NOMO-1 treated with dmso at 0.1 percent for 144 hours (cell line): ENCODE results near the gene KRT222.

ENCODE experiments used
- DNase-seq: peaks from one replicate; lab custom pipeline; 2025; ENCODE audit not compliant: unreplicated experiment; lab: John Stamatoyannopoulos, UW

Gene KRT222

DNA sequence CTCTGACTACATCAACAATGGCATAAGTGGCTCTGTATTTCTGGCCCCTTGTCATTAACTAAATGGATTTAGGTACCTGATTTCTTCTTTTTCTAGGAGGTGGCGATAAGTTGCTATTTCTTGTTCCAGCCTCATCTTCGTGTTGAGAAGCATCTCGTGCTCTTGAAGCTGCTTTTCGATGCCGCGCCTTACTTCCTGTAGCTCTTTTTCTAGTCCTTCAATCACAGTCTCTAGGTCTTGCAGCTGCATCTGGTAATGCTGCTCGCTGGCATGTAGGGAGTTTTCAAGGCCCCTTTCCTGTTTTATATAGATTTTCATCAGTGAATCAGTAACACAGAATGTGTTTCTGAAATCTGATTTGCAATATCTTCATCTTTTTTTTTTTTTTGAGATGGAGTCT lies 5.1 kb downstream of the KRT222 start:
- no peak for DNase-seq

DNA sequence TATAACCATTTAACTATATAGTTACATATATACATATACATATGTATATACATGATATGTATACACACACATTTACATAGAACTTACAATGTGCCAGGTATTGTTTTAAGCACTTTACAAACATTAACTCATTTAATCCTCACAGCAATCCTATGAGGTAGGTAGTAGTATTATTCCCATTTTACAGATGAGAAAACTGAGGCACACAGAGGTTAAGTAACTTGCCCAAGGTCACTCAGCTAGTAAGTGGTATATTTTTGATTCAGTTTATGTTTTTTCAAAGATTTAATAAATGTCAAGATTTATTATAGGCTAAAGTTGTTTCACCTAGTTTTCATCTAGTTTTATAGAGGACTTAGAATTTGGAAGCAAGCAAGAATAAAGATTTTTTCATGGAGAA lies 6.6 kb downstream of the KRT222 start:
- DNase-seq, result no peak

DNA sequence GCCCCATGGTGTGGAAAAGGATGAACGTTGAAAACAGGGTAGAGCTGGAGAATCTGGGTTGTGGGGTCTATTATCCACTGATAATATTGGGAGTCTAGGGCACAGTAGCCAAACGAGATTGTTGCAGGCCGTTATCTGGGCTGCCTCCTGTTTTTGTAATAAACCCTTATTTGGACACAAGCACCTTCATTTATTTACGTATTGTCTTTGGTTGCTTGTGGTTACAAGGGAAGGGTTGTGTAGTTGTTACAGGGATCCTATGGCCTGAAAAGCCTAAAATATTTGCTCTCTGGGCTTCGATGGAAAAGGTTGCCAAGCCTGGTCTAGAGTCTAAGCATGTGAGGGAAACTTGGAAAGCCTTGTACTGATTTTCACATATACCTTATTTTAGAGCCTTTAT lies 13.0 kb downstream of the KRT222 start:
- DNase-seq, result no peak

DNA sequence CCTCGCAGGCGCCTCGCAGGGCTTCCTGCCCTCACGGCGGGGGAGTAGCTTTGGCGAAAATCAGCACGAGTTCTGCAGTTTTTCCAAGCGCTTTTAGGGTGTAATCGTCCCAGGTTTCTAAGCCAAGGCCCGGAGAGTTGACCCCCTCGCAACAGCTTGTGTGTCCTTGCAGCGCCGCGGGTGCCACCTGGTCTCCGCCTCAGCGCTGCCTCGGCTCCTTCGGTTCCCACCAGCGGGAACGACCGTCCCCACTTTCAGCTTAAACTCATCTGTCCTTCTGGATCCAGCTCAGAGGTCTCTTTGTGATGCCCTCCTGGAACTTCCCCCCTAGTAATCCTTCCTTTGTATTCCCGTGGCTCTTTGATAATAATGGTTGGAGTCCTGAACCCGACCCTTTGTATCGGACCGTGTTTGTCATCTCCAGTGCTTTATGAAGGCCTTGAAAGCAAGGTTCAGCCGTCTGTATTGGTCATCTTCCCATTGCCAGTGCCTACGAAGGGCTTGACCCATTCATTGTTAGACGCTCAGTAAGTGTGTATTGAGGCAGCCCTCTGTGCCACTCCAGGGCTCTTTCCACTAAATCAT lies 16.5 kb downstream of the KRT222 start:
- DNase-seq, result peak; percentile 43

DNA sequence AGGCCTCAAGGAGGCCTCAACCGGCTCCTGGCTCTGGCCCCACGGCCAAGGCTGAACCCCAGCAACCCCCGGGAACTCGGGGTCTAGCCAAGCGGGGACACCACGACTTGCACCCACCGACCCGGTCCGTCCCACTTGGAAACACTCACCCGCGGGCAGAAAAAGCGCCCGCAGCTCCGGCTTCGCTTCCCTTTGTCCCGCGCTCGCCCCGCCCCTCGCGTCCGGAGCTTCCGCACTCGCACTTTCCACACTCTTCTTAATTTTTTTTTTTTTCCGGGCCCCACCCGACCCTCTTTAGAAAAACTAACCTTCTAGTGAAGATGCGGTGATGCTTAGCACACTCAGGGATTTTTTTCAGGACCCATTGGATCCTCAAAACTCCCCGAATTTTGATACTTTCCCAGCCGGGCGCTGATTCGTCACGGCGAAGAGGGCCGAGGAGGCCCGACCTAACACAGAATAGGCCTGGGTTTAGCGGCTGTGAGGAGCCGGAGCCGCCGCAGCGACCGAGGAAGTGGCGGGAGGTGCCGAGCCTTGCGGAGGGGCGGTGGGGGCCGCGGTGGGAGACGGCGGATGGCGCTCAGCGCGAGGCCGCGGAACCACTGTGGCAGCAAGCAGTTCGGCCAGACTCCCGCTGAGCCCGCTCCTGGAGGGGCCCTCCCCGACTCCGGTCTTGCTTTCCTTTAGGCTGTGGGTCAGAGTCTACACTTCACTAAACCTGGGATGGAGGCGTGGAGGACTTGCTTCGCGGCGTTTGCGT lies 17.2 kb downstream of the KRT222 start, which contains the start of gene SMARCE1:
SMARCE1 (minus strand) TSS at position 195 of the 760 bp plus-strand sequence. CDS start 2,016 bp downstream, outside the sequence.
- peak; percentile 73 for DNase-seq

DNA sequence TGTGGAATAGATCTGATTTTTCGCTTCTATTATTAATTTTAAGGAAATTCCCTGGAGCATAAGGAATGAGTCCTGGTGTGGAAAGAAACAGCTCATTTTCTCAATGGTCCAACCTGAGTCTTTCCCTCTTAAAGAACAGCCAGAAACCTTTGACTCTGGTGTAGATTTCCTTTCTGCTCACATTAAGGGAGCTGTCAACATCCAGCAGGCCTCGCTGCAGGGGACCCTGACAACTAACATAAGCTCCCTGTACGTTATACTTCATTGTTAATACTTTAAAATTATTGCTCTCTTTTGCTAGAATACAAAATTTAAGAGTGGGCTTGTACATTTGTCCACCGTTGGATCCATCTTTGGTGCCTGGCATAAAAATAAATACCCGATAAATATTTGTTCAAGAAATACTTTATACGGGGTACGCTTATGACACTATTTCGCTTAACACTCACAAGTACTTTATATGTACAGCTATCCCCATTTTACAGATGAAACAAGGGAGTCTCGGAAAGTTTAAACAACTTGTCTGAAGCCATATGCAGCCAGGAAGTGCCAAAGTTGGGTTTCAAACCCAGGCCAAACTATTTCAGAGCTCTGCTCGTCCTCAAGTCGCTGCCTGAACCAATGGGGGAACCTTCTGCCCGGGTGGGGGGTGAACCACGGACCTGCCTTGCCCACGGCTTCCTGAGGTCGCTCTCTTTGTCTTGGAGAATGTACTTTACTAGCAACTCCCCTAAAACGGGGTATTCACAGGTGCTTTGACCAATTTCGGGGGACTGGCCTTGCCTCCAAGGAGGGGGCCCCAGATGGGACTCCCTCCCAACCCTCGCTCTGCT lies 18.0 kb downstream of the KRT222 start:
- peak; percentile 64 for DNase-seq

DNA sequence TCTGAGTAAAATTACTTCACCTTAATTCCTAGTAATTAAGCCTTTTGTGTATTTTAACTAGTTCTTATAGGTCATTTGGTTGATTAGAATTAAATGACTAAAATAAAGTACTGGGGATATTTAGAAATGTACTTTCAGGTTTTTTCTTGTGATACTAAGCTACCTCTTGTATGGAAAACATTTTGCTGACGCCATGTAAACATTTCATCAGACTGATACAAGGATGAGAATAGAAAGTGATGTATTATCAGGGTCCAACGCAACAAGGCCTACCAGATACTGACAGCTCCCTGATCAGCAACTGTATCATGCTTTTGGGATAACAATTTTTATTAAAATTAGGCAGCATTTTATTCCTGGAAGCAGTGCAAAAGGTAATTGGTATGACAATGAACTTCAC lies 19.0 kb downstream of the KRT222 start:
- no peak for DNase-seq

DNA sequence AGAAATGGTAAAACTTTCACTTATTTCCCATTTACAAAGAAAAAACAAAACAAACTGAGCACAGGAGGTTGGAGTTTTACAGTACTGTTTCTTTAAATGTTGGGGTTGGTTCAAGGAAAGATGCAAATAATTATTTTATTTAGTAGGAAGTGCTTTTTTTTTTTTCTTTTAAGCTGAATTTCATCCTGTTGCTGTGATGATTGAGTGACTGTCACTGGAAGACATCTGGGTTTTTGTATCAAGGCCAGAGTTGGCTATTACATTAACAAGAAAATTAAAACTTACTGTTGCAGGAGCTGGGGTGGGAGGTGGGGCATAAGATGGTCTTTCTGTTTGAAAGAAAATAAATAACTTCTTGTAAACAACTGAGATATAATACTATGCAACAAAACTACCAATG lies 19.7 kb downstream of the KRT222 start:
- DNase-seq, result no peak

DNA sequence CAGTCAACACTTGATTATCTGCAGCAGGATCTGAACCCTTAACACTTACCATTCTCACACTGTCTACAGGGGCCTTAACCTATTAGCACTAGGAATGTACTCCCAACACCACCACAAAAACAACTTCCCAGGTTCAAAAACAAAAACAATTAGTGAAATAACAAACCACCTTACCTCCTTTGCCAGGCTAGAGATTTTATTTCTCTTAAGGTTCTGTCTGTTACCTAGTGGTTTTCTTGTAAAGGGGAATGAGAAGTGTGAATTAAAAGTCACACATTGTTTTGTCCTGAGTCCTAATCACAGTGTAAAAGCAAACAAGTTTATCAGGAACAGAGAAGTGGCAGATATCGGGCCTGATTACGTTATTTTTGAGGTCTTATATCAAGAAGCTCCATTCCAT lies 27.0 kb downstream of the KRT222 start:
- no peak for DNase-seq

DNA sequence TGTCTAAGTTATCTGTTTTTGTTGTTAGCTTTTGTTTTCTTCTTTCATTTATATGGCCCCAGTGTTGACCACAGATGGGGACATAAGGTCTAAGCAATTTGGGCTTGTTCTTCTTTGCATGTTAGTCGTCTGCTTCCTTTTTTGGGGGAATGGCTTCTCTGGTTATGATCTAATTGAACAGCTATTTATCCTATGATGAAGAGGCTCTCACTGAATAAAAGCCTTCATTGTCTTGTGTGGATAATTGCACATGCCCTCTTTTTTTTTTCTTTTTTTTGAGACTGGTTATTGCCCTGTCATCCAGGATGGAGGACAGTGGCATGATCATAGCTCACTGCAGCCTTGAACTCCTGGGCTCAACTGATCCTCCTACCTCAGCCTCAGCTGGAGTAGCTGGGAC lies 31.1 kb downstream of the KRT222 start:
- DNase-seq, result no peak

DNA sequence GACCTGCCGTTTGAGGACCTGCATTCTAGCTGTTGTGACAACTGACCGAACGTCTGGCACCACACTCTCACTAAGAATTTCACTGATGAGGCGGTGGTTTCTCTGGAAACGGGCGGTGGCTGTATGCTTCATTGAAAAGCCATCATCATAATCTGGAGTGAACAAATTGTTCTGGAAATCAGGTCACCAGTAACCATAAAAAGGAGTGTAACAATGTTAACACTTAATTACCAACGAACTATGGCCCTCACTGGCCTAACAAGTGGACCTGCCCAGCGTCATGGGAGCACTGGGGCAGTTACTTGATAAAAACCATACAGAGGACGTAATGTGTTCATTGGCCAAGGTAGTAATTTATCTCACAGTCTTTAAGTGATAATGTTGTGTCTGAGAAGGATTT lies 32.8 kb downstream of the KRT222 start:
- no peak for DNase-seq

DNA sequence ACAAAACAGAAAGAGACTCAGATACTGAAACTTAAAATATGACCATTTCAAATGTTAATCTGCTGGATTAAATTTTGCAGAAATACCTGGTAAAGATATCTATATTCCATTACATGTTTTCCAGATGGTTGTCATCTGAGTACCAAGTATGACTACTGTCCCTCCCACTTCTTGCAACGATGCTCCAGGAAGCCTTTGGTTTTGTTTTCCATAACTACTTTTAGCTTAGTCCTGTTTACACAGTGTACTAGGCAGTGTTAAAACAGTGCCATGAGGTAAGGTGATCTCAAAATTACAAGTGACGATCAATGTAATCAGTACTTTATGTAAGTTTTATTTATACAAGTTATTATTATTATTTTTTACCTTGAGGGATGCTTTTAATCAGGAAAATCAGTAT lies 35.1 kb downstream of the KRT222 start:
- no peak for DNase-seq

DNA sequence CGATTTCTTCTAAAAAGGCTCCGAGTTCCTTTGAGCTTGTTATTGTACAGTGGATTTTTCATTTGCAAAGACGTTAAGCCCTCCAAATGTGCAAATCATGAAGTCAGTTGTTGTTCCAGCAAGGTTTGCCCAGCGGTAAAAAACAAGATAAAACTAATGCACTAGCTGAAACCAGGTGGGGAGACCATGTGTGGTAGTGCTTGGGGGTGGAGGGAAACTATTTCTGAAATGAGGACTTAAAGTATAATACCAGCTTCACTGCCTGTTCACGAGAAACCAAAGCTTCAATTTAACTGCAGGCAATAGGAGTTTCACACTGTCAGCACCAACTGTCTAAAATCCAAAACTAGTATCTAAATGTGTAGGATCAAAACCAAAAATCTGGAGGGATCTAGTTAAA lies 39.7 kb downstream of the KRT222 start:
- no peak for DNase-seq

DNA sequence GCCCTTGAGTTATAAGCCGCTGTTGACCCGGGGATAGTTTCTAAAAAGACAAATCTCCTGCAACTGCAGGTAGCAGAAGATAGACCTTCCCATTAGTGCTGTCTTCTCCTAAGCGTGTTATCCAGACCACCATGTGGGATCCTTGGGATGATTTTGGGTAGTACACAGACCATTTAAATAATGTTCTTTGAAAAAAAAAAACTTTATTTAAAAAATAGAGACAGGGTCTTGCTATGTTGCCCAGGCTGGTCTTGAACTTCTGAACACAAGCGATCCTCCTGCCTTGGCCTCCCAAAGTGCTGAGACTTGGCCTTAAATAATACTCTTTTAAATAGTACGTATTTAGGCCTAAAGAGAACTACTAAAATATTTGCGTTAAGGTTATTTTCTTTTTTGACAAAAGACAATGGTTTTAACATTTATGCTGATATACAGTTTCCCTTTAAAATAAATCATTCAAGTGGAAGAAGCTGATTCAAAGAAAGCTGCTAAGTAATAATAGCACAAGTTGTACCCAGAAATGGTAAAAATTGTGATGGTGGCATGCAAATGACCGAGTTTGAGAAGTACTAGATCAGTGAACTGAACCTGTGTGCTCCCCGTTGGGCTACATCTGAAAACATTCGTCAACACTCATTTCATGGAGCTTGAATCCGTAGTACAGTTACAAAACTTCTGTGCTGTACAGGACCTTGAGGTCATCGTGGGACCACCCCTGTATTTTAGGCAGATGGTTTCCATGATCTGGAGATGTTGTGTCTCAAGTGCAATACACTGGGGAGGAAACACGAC lies 41.4 kb downstream of the KRT222 start:
- no peak for DNase-seq

DNA sequence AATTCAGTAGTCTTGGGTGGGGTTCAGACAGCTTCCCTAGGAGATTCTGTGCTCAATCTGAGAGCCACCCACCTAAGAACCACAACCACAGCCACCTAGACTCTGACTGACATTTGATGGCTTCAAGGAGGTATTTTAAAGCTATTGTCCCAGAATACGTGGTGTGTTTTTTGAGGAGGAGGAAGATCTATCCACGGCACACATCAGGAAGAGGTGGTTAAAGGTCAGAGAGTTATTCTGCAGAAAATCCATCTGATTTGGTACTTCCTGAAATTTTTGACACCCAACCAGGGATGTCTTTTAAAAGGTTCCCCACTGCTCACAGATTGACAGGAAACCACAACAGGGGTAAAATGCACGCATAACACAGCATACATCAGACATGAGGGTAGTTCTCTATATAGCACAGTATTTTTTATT lies 42.5 kb downstream of the KRT222 start:
- peak; percentile 56 for DNase-seq

DNA sequence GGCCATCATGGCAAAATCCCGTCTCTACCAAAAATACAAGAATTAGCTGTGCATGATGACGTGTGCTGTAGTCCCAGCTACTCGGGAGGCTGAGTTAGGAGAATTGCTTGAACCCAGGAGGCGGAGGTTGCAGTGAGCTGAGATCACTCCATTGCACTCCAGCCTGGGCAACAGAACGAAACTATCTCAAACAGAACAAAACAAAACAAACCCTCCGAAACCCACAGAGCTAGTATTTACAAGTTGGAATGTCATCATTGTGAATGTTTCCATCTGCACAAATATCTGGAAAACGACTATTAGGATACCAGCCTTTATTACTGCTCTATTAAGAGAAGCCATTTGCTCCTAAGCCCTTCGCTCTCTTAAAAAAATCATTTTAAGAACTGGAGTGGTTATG lies 43.4 kb downstream of the KRT222 start:
- no peak for DNase-seq

DNA sequence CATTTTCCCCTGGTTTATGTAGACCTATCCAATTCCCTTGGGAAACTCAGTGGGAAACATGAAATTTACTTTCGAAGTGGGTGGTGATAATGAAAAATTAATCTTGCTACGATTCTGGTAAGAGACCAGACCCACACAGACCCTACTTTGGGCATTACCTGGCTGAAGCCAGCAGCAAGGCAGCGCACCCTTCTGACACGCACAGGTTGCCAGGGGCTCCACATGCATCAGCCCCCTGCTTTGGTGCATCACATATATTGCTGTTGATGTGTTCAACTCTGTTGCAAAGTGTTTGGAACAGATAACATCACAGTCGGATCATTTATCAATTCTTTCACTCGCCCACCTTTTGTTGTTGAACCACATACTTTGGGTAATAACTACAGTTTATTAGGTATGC lies 44.0 kb downstream of the KRT222 start:
- DNase-seq, result no peak

DNA sequence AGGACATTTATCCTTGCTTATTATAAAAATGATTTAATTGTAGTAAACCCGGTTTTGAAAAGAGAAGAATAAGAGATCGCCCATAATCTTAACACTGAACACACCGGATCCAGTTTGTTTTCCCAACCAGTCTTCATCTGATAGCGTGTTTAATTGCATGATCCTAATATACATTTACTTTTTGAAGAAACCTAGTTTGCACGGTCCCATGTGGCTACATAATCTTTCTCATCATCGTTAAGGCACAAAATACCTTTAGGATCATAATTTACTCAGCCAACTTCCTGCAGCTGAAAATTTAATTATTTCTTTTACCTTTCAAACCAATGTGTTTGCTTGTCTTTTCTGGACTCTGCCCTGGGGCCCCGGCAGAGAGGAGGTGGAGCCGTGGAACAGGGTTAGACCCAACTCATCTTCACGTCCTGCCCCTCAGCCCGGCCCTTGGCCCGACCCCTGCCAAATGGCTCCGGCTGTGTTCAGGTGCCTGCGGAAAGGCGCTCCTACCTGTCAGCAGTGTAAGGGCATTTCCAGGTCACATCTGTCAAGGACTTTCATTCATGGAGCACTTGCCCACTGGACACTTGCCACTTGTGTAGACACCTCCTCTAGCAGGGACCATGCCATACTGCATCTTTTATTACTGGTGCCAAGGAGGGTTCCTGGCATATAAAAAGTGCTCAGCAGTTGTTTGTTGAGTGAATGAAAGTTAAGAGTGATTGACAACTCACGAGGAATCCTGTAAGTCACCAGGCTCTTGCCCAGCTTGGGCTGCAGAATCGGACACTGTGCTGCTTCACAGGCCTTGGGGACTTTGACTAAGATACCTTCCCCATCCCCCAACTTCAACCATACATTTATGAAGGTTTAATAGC lies 46.0 kb downstream of the KRT222 start:
- DNase-seq, result no peak

DNA sequence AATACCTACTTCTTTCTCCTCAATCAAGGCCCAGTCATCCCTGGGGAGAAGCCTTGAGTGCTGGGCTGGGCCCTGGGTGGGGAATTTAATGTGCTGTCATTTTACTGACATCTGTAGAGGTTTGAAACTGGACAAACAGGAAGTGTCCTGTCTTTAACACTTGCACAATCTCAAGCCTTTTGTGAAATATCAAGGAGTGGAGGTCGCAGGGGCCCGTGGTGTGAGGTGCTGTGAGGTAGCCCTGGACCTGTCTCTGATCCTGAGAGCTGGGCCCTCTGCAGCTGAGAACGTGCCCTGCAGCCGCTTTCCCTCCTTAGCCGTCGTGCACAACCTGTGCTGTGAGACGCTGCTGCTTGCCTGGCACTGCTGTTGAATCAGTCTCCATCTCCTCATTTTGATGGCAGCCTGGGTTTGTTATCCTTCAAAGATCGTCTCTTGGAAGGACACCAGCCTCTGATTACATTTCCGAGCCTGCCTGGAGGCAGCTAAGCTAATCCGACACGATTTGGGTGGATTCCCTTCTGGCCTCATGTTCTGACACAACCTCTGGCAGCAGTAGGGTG lies 47.2 kb downstream of the KRT222 start:
- DNase-seq, result peak; percentile 38

DNA sequence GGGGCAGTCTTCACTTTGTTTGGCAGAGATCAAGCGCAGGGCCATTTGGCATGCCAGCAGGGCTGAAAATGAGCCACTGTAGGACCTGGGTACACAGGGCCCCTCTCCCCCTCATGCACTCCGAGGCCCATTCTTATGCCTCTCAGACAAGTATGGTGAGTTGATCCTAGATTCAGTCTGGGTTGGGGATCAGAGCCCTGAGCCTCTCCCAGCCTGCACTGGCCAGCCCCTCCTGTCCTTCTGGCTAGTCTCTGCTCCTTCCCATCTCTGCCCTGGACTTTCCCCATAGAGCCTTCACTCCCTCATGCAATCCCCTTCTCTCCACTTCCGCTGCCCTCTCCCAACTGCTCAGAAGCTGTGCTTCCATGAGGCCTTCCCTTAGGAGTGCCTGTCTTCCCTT lies 48.4 kb downstream of the KRT222 start:
- DNase-seq, result no peak
